GM23338 (cell line): ENCODE results near the gene SPARC. TPM values are rescaled to one million over a fixed set of nuclear protein-coding genes. Genes with fewer than 3 reads are reported as not detected.

Experiments used
- CREB1 ChIP-seq: fragments of 250-450 bp; sonication (Bioruptor Pico); IDR thresholded peaks from 2 replicates; pipeline ENCODE4 v1.5.0; 2020; ENCODE audit warnings: low read depth, mild to moderate bottlenecking, moderate library complexity
- CTCF ChIP-seq, 2 experiments: fragments of 200-600 bp in 1 of 2; sonication (generic) in 1 of 2; conservative IDR thresholded peaks; 2 replicates each; pipeline versions ENCODE4 v1.5.1 to v1.6.1; 2016 to 2017; ENCODE audit warnings: antibody characterized with exemption in 2 of 2, low read depth in 2 of 2, mild to moderate bottlenecking in 2 of 2, moderate library complexity in 1 of 2
- EZH2 ChIP-seq: fragments of 200-600 bp; sonication (generic); IDR thresholded peaks from one replicate; pipeline ENCODE4 v1.8.0; 2017; ENCODE audit warnings: antibody characterized with exemption, mild to moderate bottlenecking, low read depth; ENCODE audit not compliant: unreplicated experiment
- EZH2phosphoT487 ChIP-seq: fragments of 200-600 bp; sonication (generic); IDR thresholded peaks from one replicate; pipeline ENCODE4 v1.8.1; 2018; ENCODE audit warnings: antibody characterized with exemption; ENCODE audit not compliant: unreplicated experiment
- NANOG ChIP-seq: IDR thresholded peaks from 2 replicates; pipeline ENCODE4 v1.6.1; 2016; ENCODE audit warnings: antibody characterized with exemption, borderline replicate concordance
- POLR2AphosphoS5 ChIP-seq: IDR thresholded peaks from 2 replicates; pipeline ENCODE4 v1.6.1; 2016; ENCODE audit warnings: antibody characterized with exemption, low read depth
- STAT1 ChIP-seq: IDR thresholded peaks from one replicate; pipeline ENCODE4 v1.6.1; 2016; ENCODE audit warnings: antibody characterized with exemption; ENCODE audit not compliant: unreplicated experiment
- ZNF331 ChIP-seq: fragments of 250-450 bp; sonication (Bioruptor Pico); IDR thresholded peaks from 2 replicates; pipeline ENCODE4 v1.5.0; 2020; ENCODE audit warnings: low read depth, mild to moderate bottlenecking, moderate library complexity
- ZNF462 ChIP-seq: fragments of 250-450 bp; sonication (Bioruptor Pico); IDR thresholded peaks from 2 replicates; pipeline ENCODE4 v1.5.0; 2020; ENCODE audit warnings: mild to moderate bottlenecking, moderate library complexity
- polyA plus RNA-seq: library from polyadenylated mRNA; unstranded; fragments of >200 nt; fragmentation: Nextera tagmentation; extraction: Ambion mirVana; gene quantifications from 2 replicates; pipeline ENCODE4 v1.2.1, GENCODE V29; 2016
- total RNA-seq: library from RNA; depleted of rRNA; stranded (reverse); fragments of >200 nt; shearing (Covaris generic); gene quantifications from 2 replicates; pipeline ENCODE4 v1.2.3, GENCODE V29; 2014

SPARC gene
- total and polyA plus RNA-seq, 2 experiments from 2014 or later: 218 to 225 TPM

DNA sequence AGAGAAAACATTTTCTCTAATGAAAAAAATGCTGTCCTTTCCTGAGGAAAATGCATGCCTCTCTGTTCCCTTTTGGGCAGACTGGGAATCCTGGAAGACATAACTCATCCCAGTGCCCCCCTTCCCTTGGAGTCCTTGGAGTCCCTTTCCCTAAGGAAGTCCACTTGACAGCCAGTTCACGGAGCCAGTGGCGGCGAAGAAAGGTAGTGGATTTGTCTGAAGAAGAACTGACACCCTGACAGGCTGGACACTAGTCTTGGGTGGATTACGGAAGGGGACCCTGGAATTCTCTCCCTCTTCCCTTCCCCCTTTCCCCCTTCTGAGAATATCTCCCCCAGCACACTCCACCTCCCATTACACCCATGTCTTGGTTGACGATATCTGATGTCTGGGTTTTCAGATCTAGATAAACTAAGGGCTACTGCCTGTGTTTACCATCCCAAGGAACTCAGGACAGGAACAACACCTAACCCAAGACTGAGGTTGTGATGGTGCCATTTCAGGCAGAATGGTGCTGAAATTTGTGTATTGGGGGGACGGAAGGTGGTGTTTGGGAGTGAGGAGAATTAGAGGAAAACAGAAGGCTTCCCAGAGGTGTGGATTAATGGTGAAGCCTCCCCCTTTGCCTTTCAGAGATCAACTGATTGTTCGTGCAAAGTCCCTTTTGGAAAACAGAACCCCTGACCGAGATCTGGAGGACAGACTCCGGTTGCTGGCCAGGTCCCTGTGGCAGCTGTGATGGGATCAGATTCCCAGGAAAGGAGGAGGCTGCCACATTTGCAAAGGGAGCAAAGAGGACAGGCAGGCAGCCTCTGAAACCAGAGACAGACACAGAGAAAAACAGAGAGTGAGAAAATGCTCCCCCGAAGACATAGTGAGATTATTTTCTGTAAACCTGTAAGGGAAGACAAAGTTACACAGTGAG, 704 bp downstream of the SPARC start (continued):
- TF ChIP-seq ZNF462 (CRISPR knock-in tag) (no peak), EZH2 (no peak), EZH2phosphoT487 (no peak), NANOG (no peak), ZNF331 (CRISPR knock-in tag) (no peak), CTCF (conservative IDR thresholded peaks at IDR 0.05; ENCODE audit: low read depth in 2 of 2) (no peak), POLR2AphosphoS5 (no peak), CREB1 (no peak), STAT1 (no peak)
